HL-60 (cell line): ENCODE results near the gene STK17A.

Experiments
- DNase-seq, 2 experiments: peaks; one replicate each; pipeline ENCODE4 v3.0.0-alpha.2; 2010 to 2020; ENCODE audit warnings: low read depth in 1 of 2, low spot score in 1 of 2
- H3K27ac ChIP-seq: fragments of 250-450 bp; sonication (Bioruptor Pico); replicated peaks from 2 replicates; pipeline ENCODE4 v1.5.1; 2020; ENCODE audit warnings: mild to moderate bottlenecking, moderate library complexity
- H3K27me3 ChIP-seq: fragments of 250-450 bp; sonication (Bioruptor Pico); 2 replicates; pipeline ENCODE4 v1.5.1; 2021; ENCODE audit warnings: mild to moderate bottlenecking, moderate library complexity; ENCODE audit not compliant: insufficient read depth, poor library complexity, severe bottlenecking
- H3K4me3 ChIP-seq: replicated peaks from 2 replicates; pipeline ENCODE4 v1.5.1; 2011; ENCODE audit warnings: mild to moderate bottlenecking, control low read depth, low read length; ENCODE audit not compliant: insufficient read depth
- GABPA ChIP-seq: IDR thresholded peaks from 2 replicates; pipeline ENCODE4 v1.6.1; 2012; ENCODE audit warnings: low read depth
- POLR2AphosphoS5 ChIP-seq: IDR thresholded peaks from 2 replicates; pipeline ENCODE4 v1.6.1; 2012; ENCODE audit warnings: low read depth
- SPI1 ChIP-seq: IDR thresholded peaks from 2 replicates; pipeline ENCODE4 v1.6.1; 2012; ENCODE audit warnings: low read depth, mild to moderate bottlenecking, borderline replicate concordance
- TF ChIP-seq, protein P1 (sequence below): IDR thresholded peaks from 2 replicates; pipeline ENCODE4 v1.6.1; 2012; ENCODE audit warnings: low read depth; ENCODE audit not compliant: insufficient replicate concordance
- TF ChIP-seq, protein P2 (sequence below): IDR thresholded peaks from one replicate; pipeline ENCODE4 v1.5.1; 2011; ENCODE audit warnings: low read length, control low read depth, inconsistent platforms; ENCODE audit not compliant: insufficient read depth

The STK17A gene

DNA sequence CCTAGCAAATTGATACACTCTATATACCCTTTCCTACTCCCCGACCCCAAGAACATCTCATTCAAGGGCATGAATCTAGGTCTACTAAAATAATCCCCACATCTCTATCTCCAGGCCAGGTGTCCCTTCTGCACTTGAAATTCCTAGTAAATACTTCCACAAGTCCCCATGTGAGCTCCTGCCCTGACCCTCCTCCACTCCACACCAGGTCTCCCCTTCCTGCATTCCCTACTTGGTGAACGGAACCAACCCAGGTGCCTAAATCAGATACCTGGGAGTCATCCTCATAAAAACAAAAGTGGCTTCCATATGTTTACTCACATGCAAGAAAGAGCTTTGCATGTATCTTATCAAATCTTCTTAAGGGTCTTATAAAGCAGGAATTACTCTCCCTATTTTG, 77.2 kb downstream of the STK17A start:
- no peaks in the 10 kb centered on the region for H3K27me3 ChIP-seq
- DNase-seq = no peak
- no peak overlapping the region for H3K27ac ChIP-seq
- no peak for TF ChIP-seq GABPA
- TF ChIP-seq, protein P1, sequence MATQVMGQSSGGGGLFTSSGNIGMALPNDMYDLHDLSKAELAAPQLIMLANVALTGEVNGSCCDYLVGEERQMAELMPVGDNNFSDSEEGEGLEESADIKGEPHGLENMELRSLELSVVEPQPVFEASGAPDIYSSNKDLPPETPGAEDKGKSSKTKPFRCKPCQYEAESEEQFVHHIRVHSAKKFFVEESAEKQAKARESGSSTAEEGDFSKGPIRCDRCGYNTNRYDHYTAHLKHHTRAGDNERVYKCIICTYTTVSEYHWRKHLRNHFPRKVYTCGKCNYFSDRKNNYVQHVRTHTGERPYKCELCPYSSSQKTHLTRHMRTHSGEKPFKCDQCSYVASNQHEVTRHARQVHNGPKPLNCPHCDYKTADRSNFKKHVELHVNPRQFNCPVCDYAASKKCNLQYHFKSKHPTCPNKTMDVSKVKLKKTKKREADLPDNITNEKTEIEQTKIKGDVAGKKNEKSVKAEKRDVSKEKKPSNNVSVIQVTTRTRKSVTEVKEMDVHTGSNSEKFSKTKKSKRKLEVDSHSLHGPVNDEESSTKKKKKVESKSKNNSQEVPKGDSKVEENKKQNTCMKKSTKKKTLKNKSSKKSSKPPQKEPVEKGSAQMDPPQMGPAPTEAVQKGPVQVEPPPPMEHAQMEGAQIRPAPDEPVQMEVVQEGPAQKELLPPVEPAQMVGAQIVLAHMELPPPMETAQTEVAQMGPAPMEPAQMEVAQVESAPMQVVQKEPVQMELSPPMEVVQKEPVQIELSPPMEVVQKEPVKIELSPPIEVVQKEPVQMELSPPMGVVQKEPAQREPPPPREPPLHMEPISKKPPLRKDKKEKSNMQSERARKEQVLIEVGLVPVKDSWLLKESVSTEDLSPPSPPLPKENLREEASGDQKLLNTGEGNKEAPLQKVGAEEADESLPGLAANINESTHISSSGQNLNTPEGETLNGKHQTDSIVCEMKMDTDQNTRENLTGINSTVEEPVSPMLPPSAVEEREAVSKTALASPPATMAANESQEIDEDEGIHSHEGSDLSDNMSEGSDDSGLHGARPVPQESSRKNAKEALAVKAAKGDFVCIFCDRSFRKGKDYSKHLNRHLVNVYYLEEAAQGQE = no peak
- TF ChIP-seq, protein P2, sequence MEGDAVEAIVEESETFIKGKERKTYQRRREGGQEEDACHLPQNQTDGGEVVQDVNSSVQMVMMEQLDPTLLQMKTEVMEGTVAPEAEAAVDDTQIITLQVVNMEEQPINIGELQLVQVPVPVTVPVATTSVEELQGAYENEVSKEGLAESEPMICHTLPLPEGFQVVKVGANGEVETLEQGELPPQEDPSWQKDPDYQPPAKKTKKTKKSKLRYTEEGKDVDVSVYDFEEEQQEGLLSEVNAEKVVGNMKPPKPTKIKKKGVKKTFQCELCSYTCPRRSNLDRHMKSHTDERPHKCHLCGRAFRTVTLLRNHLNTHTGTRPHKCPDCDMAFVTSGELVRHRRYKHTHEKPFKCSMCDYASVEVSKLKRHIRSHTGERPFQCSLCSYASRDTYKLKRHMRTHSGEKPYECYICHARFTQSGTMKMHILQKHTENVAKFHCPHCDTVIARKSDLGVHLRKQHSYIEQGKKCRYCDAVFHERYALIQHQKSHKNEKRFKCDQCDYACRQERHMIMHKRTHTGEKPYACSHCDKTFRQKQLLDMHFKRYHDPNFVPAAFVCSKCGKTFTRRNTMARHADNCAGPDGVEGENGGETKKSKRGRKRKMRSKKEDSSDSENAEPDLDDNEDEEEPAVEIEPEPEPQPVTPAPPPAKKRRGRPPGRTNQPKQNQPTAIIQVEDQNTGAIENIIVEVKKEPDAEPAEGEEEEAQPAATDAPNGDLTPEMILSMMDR = no peak
- no peak for TF ChIP-seq SPI1
- no peak for TF ChIP-seq POLR2AphosphoS5
- no peak overlapping the region for H3K4me3 ChIP-seq

GRCh38 chr7:43664681-43665080, 81.8 kb downstream of the STK17A start:
- Histone ChIP-seq H3K4me3 (no peak overlapping the region), H3K27me3 (no peaks in the 10 kb centered on the region), H3K27ac (no peak overlapping the region)
- DNase-seq = no peak
- TF ChIP-seq SPI1 (no peak), GABPA (no peak), POLR2AphosphoS5 (no peak)
- TF ChIP-seq, protein P2 = no peak
- TF ChIP-seq, protein P1 = no peak

DNA sequence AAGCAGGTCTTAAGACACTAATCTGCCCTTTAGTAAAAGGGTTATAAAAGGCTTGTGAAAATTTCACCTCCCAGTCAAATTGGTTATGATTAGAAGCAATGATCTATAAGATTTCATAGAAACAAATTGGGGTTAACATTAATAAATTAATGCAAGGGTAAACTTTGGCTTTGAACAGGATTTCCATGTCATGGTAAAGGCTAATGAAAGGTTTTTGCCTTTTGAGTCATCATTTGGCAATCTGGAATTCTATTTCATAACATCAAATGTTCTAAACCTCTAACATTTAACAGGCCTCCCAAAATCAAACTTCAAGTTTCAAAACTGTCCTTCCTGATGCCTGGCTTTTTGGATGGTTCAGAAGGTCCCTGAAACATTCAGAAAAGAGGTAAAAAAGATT, 84.0 kb downstream of the STK17A start:
- Histone ChIP-seq H3K4me3 (no peak overlapping the region), H3K27ac (no peak overlapping the region), H3K27me3 (no peaks in the 10 kb centered on the region)
- TF ChIP-seq GABPA (no peak), SPI1 (no peak), POLR2AphosphoS5 (no peak)
- TF ChIP-seq, protein P2 = no peak
- TF ChIP-seq, protein P1 = no peak
- no peak for DNase-seq
